ENCODE results near the gene GSDMA.

GSDMA gene, protein sequence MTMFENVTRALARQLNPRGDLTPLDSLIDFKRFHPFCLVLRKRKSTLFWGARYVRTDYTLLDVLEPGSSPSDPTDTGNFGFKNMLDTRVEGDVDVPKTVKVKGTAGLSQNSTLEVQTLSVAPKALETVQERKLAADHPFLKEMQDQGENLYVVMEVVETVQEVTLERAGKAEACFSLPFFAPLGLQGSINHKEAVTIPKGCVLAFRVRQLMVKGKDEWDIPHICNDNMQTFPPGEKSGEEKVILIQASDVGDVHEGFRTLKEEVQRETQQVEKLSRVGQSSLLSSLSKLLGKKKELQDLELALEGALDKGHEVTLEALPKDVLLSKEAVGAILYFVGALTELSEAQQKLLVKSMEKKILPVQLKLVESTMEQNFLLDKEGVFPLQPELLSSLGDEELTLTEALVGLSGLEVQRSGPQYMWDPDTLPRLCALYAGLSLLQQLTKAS

DNA sequence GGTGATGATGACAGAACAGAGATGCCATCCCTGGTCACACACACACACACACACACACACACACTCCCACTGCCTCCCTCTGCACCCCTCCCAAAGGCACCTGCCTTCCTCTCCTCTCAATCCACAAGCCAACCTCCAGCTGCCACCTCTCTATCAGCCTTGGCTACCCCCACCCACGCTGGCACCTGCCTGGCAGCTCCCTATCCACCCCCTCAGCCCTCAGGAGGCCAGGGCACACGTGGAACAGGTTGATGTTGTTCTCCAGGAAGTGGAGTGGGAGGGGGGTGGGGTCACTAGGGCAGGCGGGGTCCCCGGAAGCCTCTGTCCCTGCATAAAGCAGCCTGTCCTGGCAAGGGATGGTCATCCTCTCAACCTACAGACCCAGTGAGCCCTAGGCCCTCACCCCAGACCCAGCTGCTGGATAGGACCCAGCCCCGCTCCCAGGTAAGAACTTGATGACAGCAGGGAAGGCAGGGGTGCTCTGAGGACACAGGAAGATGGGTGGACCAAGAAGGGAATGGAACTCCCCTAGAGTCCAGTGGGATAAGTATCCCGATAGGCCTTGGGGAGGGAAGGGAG, at the start of gene GSDMA:
TSS of gene GSDMA (plus strand) at position 363 of the 579 bp plus-strand sequence. CDS start 2,684 bp downstream, outside the sequence.
- DNase-seq: no peak

DNA sequence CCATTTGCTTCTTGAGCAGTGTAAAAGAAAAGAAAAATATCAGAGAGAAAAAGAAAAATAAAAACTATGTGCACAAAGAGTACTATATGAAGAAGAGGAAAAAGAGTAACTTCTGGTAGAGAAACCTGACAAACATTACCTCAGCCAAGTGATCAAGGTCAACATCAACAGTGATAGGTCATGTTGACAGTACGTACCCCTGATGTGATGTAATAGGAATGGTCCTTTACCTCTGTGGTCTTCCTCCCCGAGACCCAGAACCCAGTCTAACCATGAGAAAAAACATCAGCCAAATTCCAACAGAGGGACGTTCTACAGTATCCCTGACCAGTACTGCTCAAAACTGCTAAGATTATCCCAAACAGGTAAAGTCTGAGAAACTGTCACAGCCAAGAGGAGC, 48.8 kb upstream of the GSDMA start:
- DNase-seq: no peak

DNA sequence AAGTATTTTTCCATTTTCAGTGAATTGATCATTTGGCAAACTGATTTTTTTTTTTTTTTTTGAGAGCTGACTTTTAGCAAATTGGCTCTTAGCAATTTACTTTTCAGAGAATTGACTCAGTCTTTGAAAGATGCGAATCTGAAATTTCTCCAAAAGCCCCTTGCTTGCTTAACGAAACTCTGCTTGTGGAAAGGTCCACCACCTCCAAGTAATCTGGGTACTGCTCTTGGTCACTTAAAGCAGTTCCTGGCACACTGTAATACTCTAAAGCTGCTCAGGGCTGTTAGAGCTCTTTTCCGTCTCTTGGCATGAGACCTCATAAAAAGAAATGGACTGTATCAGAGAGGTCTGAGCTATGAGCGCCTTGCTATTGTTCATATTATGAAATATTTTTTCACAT, 47.2 kb upstream of the GSDMA start:
- DNase-seq: no peak

DNA sequence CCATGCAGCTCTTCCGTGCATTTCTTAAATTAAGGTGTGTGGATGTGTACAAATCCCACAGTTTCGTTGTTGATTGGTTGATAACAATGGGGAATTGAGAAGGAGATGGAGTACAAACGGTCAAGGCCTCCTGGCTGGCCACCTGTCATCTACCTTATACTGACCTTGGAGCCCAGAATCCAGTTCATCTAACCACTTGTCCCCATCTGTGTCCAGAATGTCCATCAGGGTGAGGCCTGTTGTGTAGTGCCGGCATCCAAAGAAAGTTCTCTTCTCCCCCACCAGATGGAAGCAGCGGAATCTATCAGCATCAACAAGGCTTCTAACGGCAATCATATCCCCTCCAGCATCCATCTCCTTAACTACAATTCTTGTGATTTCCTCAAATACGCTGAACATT, 45.9 kb upstream of the GSDMA start:
- no peak for DNase-seq

DNA sequence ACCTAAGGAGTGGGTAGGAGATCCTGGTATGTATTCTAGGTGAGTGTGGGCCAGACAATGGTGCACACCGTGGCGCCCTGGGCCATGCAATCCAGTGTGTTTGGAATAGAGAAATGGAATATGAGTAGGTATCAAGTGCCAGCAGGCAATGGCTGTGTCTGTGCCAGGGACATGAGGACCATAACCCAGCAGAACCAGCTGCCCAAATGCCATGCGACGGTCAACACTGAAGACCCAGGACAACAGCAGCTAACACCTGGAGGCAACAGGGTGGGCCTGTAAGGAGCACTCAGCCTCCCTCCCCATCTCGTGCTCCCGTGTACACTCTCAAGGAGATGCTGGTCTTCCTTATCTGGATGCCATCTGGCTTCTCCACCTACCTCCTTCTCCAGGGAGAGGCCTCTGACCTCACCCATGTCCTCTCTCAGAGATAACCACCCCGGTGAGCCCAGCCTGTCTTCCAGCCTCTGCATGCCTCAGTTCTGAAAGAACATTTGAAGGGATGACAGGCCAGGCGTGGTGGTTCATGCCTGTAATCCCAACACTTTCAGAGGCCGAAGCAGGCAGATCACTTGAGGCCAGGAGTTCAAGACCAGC, 43.6 kb upstream of the GSDMA start:
- no peak for DNase-seq

DNA sequence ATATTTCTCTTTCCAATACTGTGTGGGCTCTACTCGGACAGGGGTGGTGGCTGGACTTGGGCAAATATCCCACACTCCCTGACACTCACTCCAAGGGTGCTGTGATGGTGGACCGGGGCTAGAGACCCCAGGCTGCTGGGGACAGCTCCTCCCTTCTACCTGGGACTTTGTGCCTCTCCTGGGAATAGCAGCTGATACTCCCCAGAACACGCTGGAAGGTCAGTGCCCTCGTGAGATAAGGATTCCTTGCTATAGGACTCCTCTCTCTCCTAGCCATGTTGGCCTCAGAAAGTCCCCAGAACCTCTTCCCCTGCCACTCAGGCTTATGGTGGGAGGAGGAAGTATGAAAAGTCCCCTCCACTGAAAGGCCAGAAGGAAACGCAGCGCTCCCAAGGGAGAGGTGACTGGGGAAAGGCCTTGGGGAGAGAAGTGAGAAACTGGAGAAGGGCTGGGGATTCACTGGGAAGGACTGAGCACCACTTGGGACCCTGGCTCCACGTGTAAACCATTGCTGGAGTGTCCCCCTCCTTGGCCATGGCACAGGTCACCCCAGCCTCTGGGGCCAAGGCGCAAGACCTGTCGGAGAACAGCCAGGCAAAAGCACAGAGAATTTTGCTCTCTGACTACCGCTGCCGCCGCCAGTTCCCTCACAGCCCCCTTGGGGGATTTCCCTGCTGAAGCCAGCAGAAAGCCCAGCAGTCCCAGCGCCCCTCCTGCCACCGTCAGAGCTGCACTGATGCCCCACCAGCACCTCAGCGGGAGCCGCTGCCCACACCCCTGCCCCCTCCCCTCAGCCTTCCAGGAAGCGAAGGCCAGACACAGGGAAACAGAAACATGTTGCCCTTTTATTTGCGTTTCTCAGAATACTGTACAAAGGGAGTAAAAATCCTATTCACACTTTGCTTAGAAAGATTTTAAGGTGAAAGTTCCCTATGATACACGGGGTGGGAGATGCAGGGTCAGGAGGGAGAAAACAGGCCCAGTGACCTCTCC, 42.3 kb upstream of the GSDMA start:
- DNase-seq: no peak

DNA sequence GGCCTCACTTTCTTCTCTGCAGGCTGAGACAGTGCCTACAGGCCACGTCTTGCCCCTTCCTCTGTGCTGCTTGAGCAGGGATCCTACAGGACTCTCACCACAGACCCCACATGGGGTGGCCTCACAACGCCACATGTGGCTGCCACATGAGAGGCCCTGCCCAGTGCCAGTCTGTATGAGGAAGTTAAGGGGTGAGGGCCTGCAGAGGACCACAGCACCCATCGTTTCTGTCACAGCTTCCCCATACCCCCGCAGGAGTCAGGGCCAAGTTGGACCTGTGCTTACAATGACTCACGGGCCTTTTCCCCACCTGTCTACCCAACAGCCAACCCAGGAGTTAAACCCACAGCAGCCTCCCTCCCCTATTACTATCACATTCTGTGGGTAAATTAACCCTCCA, 41.5 kb upstream of the GSDMA start:
- DNase-seq: no peak

DNA sequence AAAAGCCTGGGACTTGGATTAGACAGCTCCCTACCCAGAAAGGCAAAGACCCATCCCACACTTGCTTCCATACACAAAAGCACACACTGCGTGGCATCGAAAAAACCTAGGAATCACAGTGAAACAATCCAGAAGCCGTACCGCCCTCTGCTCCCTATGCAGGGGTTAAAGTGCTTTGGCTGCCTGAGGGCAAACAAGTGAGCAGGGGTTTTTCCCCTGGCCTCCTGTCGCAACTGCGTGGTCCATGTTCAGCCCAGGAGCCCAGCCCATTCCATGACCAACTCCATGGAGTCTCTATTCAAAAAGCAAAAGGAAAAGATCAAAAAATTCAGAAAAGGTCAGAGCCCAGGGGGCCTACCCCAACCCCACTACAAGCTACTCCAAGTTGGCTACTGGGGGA, 40.8 kb upstream of the GSDMA start:
- DNase-seq: no peak

DNA sequence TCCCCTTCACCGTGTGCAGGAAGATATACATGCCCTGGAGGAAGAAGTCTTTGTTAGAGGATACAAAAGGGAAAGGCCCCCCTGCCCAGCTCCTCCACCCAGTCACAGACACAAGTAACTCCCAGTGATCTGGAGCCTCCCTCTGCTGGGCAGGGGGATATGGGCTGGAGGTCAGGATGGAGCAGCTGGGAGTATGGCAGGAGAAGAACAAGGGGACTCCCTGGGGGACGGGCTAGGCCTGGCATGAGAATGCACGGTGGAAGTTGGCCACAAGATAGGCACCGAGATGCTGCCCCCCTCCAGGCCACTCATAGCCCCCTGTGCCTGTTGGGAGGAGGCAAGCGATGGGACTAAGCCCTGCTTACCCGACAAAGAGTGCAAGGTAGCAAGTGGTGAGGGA, 39.6 kb upstream of the GSDMA start:
- no peak for DNase-seq

DNA sequence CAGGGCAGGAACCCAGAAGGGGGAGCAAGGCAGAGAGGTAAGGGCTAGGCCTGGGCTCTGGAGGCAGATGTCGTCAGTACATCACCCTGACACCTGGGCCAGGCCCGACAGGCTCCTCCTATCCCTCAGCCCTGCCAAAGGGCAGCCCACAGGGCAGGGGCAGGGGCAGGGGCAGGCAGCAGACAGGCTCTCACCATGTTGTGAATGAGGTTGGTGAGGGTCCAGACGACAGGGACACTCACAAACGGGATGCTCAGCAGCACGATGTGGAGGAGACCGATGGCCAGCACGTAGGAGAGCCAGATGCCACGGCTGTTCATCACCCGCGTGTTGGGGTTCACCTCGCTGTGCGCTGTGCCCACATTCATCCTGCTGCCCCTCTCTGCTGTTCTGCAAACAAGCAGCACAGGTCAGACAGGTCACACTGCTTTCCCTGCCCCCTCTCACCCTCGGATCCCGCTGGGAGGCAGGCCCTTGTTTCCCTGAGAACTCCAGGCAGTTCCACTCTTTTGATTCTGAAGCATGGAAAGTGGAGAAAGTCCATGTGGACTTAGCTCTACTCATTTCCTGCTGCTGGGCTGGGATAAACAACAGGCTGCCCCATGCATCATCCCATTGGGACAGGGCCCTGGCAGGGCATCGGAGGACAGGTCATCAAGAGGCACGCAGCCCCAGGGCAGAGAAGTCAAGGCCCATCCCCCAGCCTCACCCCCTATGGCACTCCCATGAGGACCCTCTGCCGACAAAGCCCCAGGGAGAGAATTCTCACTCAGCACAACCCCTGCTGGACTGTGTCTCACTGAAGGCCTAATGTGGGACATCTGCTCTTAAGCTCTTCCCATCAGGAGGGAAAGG, 38.7 kb upstream of the GSDMA start:
- DNase-seq: no peak

DNA sequence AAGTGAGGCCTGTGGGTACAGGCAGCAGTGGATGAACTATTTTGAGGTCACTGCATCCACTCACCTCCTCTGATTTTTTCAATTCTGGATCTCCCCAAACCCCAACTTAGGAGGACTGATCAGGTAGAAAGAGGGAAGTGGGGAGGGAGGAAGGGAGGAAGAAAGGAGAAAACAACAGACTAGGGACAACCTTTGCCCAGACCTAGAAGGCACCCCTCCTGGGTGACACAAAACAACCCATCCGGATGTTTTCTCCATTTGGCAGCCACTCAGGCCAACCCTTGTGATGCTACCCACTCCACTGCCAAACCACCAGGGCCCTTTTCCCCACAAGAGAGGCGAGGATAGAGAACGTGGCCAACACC, 38.1 kb upstream of the GSDMA start:
- DNase-seq: no peak

DNA sequence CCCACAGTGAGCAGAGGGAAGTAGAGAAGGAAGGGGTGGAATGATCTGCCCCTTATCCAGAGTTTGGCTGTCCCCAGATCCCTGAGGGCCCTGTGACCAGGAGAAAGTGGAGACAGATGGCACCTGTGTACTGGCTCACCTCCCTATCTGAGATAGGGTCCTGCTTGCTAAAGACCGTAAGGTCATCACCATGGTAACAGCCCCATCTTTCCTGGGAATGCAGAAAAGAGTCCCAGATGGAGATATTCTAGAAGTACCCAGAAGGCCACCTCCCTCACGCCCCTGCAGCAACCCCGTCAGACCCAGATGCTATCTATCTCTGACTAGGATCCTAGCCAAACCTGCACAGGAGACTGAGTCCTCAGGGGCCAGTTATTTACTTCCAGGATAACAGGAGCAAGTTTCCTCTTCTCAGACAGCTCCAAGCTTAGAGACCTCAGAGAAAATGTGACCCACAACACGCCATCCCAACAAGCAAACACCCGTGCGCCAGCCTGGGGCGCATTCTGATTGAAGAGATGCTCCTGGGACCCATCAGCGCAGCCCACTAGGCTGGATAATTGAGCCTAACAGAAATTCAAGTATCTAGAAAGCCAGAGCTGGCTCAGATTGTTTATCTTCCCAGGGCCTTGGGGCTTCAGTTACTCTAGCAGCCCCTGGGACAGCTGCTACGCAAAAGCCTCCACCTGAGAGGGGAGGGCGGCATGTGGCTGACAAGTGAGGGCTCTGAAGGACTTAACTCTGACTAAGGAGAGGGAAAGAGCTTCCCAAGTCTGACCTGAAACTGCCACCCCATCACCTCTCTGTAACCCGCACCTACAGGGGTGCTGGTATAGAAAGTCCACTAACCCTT, 37.3 kb upstream of the GSDMA start:
- no peak for DNase-seq

DNA sequence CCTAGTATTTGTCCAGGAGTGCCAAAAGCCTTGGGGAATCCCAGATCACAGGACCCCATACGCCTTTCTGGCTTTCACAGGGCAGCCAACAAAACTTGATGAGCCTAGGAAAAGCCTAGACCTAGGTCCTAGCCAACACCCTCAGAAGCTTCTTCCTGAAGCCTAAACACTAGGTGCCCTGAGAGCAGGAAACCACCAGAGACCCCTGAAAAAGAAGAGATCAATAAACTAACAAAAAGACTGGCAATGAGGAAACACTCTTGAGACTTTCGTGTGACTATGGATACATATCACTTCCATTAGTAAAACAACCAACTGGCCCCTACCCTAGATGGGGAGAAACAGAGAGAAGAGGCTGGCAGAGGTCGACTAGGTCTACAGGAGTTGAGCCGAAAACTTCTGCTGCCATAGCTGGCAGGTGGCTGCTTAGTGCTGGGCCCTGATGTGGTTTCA, 36.6 kb upstream of the GSDMA start:
- DNase-seq: no peak

DNA sequence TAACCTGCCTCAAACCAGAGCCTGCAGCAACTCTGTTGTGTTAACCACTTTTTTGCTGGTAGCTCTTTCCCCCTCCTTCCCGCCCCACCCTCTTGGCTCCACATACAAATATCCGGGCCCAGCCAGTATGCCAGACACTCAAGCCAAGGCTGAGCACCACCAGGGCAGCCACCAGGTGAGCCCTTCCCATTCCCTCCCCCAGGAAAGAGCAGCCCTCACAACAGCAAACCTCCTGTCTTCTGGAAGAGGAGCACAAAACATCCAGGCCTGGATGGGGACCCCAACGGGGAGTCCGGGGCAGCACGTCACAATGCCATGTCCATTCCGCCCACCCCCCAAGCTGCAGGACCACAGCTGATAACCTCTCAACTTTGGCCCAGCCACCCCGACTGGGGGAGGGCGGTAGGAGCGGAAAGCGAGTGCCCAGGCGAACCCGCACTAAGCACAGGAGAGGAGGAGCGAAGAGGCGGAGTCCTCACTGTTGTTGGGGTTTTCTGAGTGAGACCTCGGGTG, 36.2 kb upstream of the GSDMA start:
- no peak for DNase-seq

DNA sequence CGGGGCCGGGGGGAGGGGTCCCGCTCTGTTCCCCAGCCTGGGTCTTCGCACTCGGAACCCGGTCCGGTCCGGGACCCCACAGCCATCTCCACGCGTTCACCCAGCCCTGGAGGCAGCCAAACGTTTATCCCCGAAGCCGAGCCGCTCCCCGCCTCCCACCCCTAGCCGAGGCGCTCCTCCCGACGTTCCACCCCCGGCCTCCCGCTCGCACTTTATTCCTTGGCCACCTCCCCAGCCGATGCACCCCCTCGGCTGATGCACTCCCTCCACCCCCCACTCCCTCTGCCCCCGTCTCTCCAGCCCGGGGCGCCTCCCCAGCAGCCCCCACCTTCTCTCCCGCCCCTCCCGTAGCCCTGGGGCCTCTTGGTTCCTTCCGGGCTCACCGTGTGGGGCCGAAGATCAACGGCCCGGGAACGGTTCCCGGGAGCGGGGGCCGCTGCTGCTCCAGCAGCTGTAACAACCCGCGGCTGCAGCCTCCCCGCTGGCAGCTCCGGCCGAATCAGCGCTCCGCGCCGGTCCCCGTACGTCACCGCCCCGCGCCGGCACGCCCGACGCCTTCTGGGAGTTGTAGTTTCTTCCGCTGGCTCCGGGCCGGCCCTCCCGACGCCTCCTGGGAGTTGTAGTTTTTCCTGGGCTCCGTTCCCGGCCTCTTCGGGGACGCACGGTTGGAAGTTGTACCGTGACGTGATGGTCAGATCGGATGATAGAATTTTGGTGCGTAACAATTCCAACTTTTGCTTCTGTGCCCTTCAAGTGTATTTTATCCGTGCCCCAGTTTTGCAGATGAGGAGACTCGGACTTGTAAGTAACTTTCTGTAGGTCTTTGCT, 35.5 kb upstream of the GSDMA start, which contains the start of the genes LRRC3C and ORMDL3:
TSS of gene LRRC3C (plus strand) at position 632 of the 828 bp plus-strand sequence. CDS start 13,792 bp downstream, outside the sequence.
TSS of gene ORMDL3 (minus strand) at position 501 of the 828 bp plus-strand sequence. CDS start 3,398 bp downstream, outside the sequence.
- peak; percentile 82 for DNase-seq

DNA sequence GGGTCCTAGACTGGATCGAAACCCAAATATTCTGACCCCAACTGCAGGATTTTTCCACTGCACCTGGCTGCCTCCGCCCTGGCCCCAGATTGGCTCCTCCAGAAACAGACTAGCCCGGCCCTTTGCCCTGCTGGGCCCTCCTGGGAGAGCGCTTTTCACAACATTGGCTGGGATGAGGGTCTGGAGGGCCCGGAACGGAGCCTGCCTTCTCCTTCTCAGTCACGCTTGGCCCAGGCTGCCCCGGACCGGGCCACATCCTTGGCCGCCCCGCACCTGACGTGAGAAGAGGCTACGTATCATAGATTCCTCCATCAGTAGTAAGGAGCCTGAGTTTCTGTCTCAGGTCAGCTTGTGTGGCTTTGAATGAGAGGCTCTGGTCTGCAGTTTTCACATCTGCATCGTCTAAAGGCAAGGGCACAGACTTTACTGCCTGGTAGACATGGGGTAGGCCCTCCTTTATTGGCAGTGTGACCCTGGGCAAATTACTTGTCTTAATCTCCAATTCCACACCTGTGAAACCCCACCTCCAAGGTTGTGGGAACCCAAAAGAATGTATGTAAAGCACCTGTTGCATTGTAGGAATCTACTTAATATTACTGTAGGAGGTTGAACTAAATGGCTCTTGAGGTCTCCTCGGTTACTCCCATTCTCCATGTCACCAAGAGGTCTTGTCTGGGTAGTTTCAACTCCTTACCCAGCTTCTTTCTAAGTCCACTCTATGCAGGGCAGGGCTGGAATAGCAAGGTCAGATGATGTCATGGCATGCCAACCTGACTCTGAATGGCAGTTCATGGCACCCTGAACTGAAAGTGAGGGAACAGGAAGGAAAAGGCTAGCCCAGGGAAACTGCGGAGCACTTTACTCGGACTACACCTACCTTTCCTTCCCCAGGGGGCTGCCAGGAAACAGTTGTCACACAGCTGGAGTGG, 34.6 kb upstream of the GSDMA start:
- no peak for DNase-seq

DNA sequence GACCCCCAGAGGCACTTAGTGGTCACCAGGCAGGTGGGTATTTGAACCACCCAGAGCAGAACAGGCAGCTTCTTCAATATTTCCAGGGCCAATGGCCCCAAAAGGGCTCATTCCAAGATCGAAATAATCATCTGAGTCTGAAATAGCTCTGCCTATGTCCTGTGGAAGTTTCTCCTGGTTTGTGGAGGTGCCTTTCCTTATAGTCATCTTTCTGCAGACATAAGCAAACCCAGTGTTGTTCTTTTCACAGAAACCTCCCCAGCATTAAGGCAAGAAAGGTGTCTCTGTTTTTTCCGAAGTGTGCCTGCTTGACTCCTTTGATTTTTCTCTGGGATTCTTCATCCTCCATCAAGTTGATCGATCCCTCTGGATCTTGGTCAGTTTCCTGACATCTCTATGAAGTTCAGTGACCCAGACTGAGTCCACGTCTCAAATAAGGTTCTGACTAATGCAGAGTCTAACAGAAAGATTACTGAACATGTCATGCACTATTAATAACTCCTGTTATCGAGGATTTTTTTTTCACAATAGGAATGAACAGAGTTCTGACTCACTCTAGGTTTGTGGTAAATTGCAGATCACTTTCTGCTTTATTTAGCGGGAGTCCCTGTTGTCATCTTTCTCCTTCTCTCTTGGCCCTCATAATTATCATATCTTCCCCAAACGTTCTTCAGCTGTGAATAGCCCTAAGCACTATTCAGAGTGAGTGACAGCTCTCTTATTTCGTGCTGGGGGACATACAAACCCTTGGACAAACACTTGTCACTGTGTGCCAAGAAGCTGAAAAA, 33.8 kb upstream of the GSDMA start:
- no peak for DNase-seq
